Stomach (tissue), 9 donors: ENCODE results near the gene CDCA3. TPM values are rescaled to one million over a fixed set of nuclear protein-coding genes. Genes with fewer than 3 reads are reported as not detected.
"Not testable (repeated sequence)": the region's sequence is repeated elsewhere in the genome, so short reads cannot be mapped to it uniquely, and the experiment has no call there.

Source experiments
- DNase-seq, 2 donors: peaks; one replicate each; pipeline versions ENCODE4 v3.0.0 to v3.0.0-alpha.2; 2013 to 2019
- H3K27ac ChIP-seq, 5 donors: fragments of 200-600 bp in 4 of 5; sonication (generic) in 4 of 5; one replicate each; pipeline ENCODE4 v1.5.1; 2013 to 2019; ENCODE audit warnings: mild to moderate bottlenecking in 1 of 5, moderate library complexity in 1 of 5
- H3K27me3 ChIP-seq, 3 donors: fragments of 200-600 bp; sonication (generic); one replicate each; pipeline ENCODE4 v1.5.1; 2017 to 2019; ENCODE audit warnings: mixed run types in 1 of 3
- H3K36me3 ChIP-seq, 4 donors: fragments of 200-600 bp; sonication (generic); 1 replicate in 3 of 4; 2 replicates in 1 of 4; pipeline ENCODE4 v1.5.1; 2016 to 2019
- H3K4me1 ChIP-seq, 4 donors: fragments of 200-600 bp; sonication (generic); one replicate each; pipeline ENCODE4 v1.5.1; 2016 to 2019
- H3K4me3 ChIP-seq, 4 donors: fragments of 200-600 bp; sonication (generic) in 3 of 4; one replicate each; pipeline ENCODE4 v1.5.1; 2016 to 2019; ENCODE audit warnings: mild to moderate bottlenecking in 1 of 4
- H3K9me3 ChIP-seq, 4 donors: fragments of 200-600 bp; sonication (generic); one replicate each; pipeline ENCODE4 v1.5.1; 2016 to 2019
- EP300 ChIP-seq: sonication (generic); formaldehyde crosslinking; IDR thresholded peaks from one replicate; pipeline ENCODE4 v1.6.1; 2017; ENCODE audit warnings: antibody characterized with exemption
- POLR2A ChIP-seq, 4 donors: fragments of 450-650 bp; IDR thresholded peaks; one replicate each; pipeline ENCODE4 v1.6.1; 2016; ENCODE audit warnings: antibody characterized with exemption in 4 of 4, control low read depth in 2 of 4, mild to moderate bottlenecking in 1 of 4, moderate library complexity in 1 of 4
- POLR2AphosphoS5 ChIP-seq, 3 donors: sonication (generic); formaldehyde crosslinking; IDR thresholded peaks; one replicate each; pipeline ENCODE4 v1.6.1; 2016; ENCODE audit warnings: antibody characterized with exemption in 3 of 3
- WGBS, 5 donors: extraction: QIAGEN DNeasy Blood & Tissue Kit in 3 of 5; methylation state at CpG; one replicate each; pipeline versions ENCODE4 v1.1.5 to v1.1.7; 2013 to 2018; 5-methylcytosine and 5-hydroxymethylcytosine counted together
- intact Hi-C: fragments of 100-400 bp; cut with DNase I; formaldehyde crosslinking; loops from one replicate; pipeline ENCODE4 v1.15.1; 2023; ENCODE audit warnings: low total_unique reads
- polyA plus RNA-seq, 3 donors: library from polyadenylated mRNA; stranded (reverse); fragments of 200-250 nt; gene quantifications; one replicate each; pipeline ENCODE4 v1.2.3, GENCODE V29; 2013
- total RNA-seq, 5 donors: library from RNA; depleted of rRNA; stranded (reverse); fragments of >200 nt; gene quantifications; one replicate each; pipeline versions ENCODE4 v1.1.0 to v1.2.3, GENCODE V29; 2014 to 2016
- TF ChIP-seq, protein P1 (sequence below), 7 experiments: fragments of 450-650 bp in 4 of 7; fragments of 200-600 bp in 3 of 7; sonication (generic) in 3 of 7; IDR thresholded peaks; one replicate each; pipeline ENCODE4 v1.5.1; 2016 to 2019; ENCODE audit warnings: antibody characterized with exemption in 7 of 7, control low read depth in 2 of 7, mild to moderate bottlenecking in 1 of 7
- donor health status: healthy with polysubstance abuse.
- donor health status: Bipolar disorder and iron deficiency.
- donor health status: healthy.

Gene CDCA3
- total and polyA plus RNA-seq, 8 donors = 2.1 to 56.0 (median 11.0) TPM

DNA sequence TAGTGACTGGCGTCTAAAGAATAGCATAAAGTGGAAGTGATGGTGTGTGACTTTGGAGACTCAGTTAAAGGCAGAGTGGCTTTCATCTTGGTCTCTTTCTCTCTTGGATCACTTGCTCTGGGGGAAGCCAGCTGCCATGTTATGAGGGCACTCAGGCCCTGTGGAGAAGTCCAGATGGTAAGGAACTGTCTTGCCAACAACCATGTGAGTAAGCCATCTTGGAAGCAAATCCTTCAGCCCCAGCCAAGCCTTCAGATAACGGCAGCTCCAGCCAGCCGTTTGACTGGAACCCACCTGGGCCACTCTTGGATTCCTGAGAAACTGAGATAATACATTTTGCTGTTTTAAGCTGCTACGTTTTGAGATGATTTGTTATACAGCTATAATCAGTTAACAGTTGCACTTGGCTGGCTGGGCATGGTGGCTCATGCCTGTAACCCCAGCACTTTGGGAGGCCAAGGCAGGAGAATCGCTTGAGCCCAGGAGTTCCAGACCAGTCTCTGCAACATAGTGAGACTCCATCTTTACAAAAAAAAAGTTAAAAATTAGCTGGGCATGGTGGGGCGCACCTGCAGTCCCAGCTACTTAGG, 45.9 kb upstream of the CDCA3 start:
- Histone ChIP-seq H3K9me3 (no peaks in the 10 kb centered on the region), H3K4me1 (peaks cover 0 to 19% (median 11%) of the 10 kb centered on the region in 4 donors), H3K36me3 (no peaks in the 10 kb centered on the region), H3K27me3 (no peaks in the 10 kb centered on the region), H3K27ac (no peak overlapping the region), H3K4me3 (no peak overlapping the region)
- intact Hi-C loops = no loop called here
- no peak for TF ChIP-seq POLR2AphosphoS5 (IDR thresholded peaks at IDR 0.05)
- TF ChIP-seq EP300 = no peak
- TF ChIP-seq, protein P1, sequence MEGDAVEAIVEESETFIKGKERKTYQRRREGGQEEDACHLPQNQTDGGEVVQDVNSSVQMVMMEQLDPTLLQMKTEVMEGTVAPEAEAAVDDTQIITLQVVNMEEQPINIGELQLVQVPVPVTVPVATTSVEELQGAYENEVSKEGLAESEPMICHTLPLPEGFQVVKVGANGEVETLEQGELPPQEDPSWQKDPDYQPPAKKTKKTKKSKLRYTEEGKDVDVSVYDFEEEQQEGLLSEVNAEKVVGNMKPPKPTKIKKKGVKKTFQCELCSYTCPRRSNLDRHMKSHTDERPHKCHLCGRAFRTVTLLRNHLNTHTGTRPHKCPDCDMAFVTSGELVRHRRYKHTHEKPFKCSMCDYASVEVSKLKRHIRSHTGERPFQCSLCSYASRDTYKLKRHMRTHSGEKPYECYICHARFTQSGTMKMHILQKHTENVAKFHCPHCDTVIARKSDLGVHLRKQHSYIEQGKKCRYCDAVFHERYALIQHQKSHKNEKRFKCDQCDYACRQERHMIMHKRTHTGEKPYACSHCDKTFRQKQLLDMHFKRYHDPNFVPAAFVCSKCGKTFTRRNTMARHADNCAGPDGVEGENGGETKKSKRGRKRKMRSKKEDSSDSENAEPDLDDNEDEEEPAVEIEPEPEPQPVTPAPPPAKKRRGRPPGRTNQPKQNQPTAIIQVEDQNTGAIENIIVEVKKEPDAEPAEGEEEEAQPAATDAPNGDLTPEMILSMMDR (IDR thresholded peaks at IDR 0.05) = no peak
- no peak for TF ChIP-seq POLR2A (IDR thresholded peaks at IDR 0.05)
- 73 to 88% (median 83%) methylated on average over 6 of the region's 6 CpGs for WGBS, 5 donors
- DNase-seq = no peak

DNA sequence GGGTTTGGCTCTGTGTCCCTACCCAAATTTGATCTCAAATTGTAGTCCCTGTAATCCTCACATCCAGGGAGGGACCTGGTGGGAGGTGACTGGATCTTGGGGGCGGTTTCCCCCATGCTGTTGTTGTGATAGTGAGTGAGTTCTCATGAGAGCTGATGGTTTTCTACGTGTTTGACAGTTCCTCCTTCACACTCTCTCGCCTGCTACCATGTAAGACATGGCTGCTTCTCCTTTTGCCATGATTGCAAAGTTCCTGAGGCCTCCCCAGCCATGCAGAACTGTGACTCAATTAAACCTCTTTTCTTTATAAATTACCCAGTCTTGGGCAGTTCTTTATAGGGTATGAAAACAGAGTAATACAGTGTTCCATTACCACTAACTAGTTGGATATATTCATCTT, 43.2 kb upstream of the CDCA3 start:
- no peaks in the 10 kb centered on the region for H3K27me3 ChIP-seq
- 81 to 91% (median 88%) methylated on average over 3 of the region's 3 CpGs for WGBS, 5 donors
- H3K36me3 ChIP-seq = no peaks in the 10 kb centered on the region
- TF ChIP-seq EP300 (no peak), POLR2AphosphoS5 (IDR thresholded peaks at IDR 0.05) (no peak), POLR2A (IDR thresholded peaks at IDR 0.05) (no peak)
- TF ChIP-seq, protein P1 (IDR thresholded peaks at IDR 0.05) = no peak
- no peaks in the 10 kb centered on the region for H3K9me3 ChIP-seq
- intact Hi-C loops = no loop called here
- H3K4me3 ChIP-seq = no peak overlapping the region
- DNase-seq = no peak
- peaks cover 5 to 21% (median 14%) of the 10 kb centered on the region in 4 donors for H3K4me1 ChIP-seq
- H3K27ac ChIP-seq = no peak overlapping the region

DNA sequence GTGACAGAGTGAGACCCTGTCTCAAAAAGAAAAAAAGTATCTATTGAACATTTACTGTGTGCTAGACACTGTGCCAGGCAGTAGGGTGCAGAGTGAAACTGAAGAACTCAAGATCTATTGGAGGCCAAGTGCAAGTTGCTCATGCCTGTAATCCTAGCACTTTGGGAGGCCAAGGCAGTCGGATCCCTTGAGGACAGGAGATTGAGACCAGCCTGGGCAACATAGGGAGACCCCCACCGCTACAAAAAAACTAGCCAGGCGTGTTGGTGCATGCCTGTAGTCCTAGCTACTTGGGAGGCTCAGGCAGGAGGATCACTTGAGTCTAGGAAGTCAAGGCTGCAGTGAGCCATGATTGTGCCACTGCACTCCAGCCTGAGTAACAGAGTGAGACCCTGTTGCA, 41.6 kb upstream of the CDCA3 start:
- H3K9me3 ChIP-seq, H3K27ac ChIP-seq, H3K36me3 ChIP-seq, H3K27me3 ChIP-seq, intact Hi-C loops, H3K4me3 ChIP-seq, DNase-seq: not testable (repeated sequence)
- peaks cover 5 to 18% (median 12%) of the 10 kb centered on the region in 4 donors for H3K4me1 ChIP-seq
- 89 to 96% (median 93%) methylated on average over 3 of the region's 3 CpGs for WGBS, 5 donors

DNA sequence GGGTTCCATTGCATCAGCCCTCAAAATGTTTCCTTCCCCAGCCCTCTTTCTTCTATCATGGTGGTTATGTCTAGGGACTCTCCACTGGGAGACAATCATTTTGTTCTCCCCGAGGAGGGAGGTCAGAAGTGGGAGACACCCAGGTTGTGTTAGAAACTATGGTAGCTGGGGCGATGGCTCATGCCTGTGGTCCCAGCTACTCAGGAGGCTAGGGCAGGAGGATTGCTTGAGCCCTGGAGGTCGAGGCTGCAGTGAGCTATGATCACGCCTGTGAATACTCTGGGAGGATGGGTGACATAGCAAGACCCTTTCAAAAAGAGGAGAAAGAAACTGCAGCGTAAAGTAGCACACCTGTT, 40.5 kb upstream of the CDCA3 start:
- peaks cover 5 to 22% (median 12%) of the 10 kb centered on the region in 4 donors for H3K4me1 ChIP-seq
- H3K4me3 ChIP-seq = peak overlapping the region; percentile 38 to 53 (median 50)
- no peaks in the 10 kb centered on the region for H3K9me3 ChIP-seq
- TF ChIP-seq EP300 = no peak
- no peaks in the 10 kb centered on the region for H3K36me3 ChIP-seq
- DNase-seq = no peak
- WGBS, 5 donors = 78 to 81% (median 79%) methylated on average over 5 of the region's 5 CpGs
- intact Hi-C loops = no loop called here
- H3K27ac ChIP-seq = peak overlapping the region; percentile 90 to 95 (median 93)
- no peaks in the 10 kb centered on the region for H3K27me3 ChIP-seq

DNA sequence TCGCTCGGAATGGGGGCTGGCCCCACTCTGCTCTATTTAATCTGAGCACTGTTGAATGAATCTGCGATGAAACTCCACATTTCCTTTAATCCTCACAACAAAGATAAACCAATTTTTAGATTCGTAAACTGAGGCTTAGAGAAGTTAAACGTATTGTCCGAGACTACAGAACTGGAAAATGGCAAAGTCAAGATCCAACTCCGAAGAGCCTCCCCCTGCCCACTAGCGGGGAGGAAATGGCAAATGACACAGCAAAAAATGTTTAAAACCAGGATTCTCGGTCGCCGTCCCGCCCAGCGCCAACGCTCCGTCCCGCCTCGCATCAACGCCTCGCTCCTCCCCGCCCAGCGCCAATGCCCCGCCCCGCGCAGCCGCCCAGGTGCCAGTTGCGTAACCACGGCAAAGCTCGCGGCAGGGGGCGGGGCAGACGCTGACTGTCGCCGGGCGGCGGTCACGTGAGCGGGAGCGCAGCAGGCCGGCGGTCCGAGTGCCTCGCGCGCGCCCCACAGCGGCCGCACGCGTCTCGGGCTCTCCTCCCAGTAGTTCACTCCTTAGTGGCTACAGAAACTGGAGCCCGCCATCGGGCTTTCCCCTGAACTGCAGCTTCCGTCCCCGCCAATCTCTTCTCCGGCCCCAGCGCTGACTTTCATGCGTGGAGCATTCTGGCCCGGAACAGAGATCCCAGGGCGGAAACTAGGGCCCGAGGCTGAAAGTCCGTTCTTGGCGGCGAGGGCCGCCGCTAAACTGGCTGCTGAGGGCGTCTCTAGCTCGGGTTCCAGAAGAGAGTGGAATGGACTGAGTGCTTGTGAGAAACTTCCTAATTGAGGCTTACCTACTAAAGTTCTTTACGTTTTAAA, 39.9 kb upstream of the CDCA3 start:
- H3K36me3 ChIP-seq = no peaks in the 10 kb centered on the region
- no peaks in the 10 kb centered on the region for H3K9me3 ChIP-seq
- no peaks in the 10 kb centered on the region for H3K27me3 ChIP-seq
- WGBS, 5 donors = 1 to 2% (median 1%) methylated on average over 34 to 68 of the region's 68 CpGs
- TF ChIP-seq POLR2AphosphoS5 (IDR thresholded peaks at IDR 0.05) (peak; percentile 82 to 89 (median 84)), EP300 (no peak), POLR2A (IDR thresholded peaks at IDR 0.05) (peak in 1 of 4 donors; percentile 39)
- TF ChIP-seq, protein P1 (IDR thresholded peaks at IDR 0.05) = peak in 5 of 7 experiments; percentile 64 to 92 (median 82)
- peak overlapping the region; percentile 38 to 53 (median 50) for H3K4me3 ChIP-seq
- peak; percentile 99 to 100 for DNase-seq
- peaks cover 5 to 22% (median 12%) of the 10 kb centered on the region in 4 donors for H3K4me1 ChIP-seq
- intact Hi-C loops = no loop called here
- peak overlapping the region; percentile 90 to 95 (median 93) for H3K27ac ChIP-seq

DNA sequence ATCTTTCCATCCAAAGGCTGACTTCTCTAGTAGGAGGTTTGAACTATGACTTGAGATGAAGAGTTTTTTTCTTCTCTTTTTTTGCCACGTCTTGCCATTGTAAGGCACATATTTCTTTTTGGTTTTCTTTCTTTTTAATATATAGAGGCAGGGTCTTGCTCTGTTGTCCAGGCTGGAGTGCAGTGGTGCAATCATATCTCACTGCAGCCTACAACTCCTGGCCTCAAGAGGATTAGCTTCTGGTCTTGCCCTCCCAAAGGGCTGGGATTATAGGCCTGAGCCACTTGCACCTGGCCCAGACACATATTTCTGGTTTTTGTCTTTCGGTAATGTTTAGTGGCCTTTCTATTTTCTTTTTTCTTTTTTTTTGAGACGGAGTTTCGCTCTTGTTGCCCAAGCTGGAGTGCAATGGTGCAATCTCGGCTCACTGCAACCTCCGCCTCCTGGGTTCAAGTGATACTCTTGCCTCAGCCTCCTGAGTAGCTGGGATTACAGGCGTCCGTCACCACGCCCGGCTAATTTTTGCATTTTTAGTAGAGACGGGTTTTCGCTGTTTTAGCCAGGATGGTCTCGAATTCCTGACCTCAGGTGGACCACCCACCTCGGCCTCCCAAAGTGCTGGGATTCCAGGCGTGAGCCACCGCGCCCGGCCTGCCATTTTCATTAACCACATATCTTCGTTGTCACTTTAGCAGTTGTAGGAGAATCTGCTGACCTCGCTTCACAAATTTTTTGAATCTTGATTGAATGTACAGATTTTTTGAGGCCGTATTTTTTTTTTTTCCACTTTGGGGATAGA, 38.9 kb upstream of the CDCA3 start:
- intact Hi-C loops = not testable (repeated sequence)

DNA sequence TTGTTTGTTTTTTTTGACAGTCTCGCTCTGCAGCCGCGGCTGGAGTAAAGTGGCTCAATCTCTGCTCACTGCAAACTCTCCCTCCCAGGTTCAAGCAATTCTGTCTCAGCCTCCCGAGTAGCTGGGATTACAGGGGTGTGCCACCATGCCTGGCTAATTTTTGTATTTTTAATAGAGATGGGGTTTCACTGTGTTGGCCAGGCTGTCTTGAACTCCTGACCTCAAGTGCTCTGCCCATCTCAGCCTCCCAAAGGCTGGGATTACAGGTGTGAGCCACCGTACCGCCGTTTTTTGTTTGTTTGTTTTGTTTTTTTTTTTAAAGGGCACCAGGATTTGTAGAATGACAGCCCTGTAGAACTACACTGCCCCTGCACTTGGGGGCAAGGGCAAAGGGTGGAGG, 37.7 kb upstream of the CDCA3 start:
- intact Hi-C loops, H3K27ac ChIP-seq, H3K4me3 ChIP-seq, H3K27me3 ChIP-seq, DNase-seq, H3K9me3 ChIP-seq: not testable (repeated sequence)
- H3K4me1 ChIP-seq = peaks cover 5 to 22% (median 12%) of the 10 kb centered on the region in 4 donors
- H3K36me3 ChIP-seq = peaks cover 3 to 21% (median 19%) of the 10 kb centered on the region in 4 donors
- 70 to 75% (median 74%) methylated on average over 7 of the region's 7 CpGs for WGBS, 5 donors

More for the DNA sequence above, 38.9 kb upstream of the CDCA3 start:
- DNase-seq, H3K36me3 ChIP-seq, H3K27me3 ChIP-seq, H3K9me3 ChIP-seq: not testable (repeated sequence)
- Histone ChIP-seq H3K4me1 (peaks cover 5 to 22% (median 12%) of the 10 kb centered on the region in 4 donors), H3K4me3 (peak overlapping the region in 1 of 4 donors; percentile 38), H3K27ac (peak overlapping the region; percentile 15 to 95 (median 90))
- 93 to 96% (median 94%) methylated on average over 21 of the region's 21 CpGs for WGBS, 5 donors
